ENCODE results near the gene VRK1.

GRCh38 chr14:96764012-96764411, 33.2 kb upstream of the VRK1 start:
- TF ChIP-seq EZH2phosphoT487 (IDR thresholded peaks at IDR 0.05; ENCODE audit: borderline replicate concordance, low read length), result no peak
- no peak for TF ChIP-seq CTCF (IDR thresholded peaks at IDR 0.05; ENCODE audit: low read depth, low read length, poor library complexity, severe bottlenecking)
